ENCODE measurements around the gene CARD8.

The CARD8 gene

DNA sequence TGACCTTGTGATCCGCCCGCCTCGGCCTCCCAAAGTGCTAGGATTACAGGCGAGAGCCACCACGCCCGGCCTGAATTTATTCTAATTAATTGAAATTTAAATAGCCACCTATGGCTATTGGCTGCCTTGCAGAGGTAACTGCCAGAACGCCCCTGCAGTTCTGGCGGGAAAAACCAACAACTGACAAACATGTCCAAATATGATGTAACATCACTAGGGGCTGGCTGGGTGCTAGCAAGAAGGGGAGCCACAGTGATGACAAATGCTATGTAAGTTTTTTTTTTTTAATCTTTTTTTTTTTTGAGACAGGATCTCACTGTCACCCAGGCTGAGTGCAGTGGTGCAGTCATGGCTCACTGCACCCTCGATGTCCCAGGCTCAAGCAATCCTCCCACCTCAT lies 72.4 kb downstream of the CARD8 start:
- no peak for TF ChIP-seq CTCF (IDR thresholded peaks at IDR 0.05)
- H3K9me3 ChIP-seq, result peaks cover 0 to 5% (median 0%) of the 10 kb centered on the region in 3 donors
- H3K4me1 ChIP-seq, result no peaks in the 10 kb centered on the region
- H3K27me3 ChIP-seq, result no peaks in the 10 kb centered on the region
- H3K27ac ChIP-seq, result no peak overlapping the region
- intact Hi-C loops (cut with DNase I; ENCODE audit: low total_unique reads), result no loop called here
- H3K4me3 ChIP-seq, result no peak overlapping the region
- H3K36me3 ChIP-seq, result peaks cover 26 to 44% (median 29%) of the 10 kb centered on the region in 3 donors
- DNase-seq, result no peak

- TF ChIP-seq CTCF (IDR thresholded peaks at IDR 0.05), result no peak
- no peaks in the 10 kb centered on the region for H3K27me3 ChIP-seq
- no peaks in the 10 kb centered on the region for H3K4me1 ChIP-seq
- H3K36me3 ChIP-seq, result peaks cover 22 to 35% (median 29%) of the 10 kb centered on the region in 3 donors
- H3K9me3 ChIP-seq, result peaks cover 0 to 5% (median 0%) of the 10 kb centered on the region in 3 donors
- no peak overlapping the region for H3K27ac ChIP-seq
- H3K4me3 ChIP-seq, result no peak overlapping the region
- intact Hi-C loops (cut with DNase I; ENCODE audit: low total_unique reads), result no loop called here
- no peak for DNase-seq
Measured at GRCh38 chr19:48182434-48182833, 73.3 kb downstream of the CARD8 start.

DNA sequence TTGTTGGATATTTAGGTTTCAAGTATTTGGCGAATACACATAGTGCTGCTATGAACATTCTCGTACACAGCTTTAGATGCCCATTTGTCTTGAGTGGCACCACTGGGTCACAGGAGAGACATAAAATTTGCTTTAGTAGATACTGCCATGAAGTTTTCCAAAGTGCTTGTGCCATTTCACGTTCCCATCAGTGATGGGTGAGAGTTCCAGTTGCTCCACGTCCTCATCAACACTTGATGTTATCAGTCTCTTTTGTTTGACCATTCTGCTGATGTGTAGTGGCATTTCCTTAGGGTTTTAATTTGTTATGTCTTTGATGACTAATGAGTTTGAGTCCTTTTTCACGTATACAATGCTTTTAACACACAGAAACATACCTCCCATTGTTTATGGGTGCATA lies 74.2 kb downstream of the CARD8 start:
- TF ChIP-seq CTCF (IDR thresholded peaks at IDR 0.05), result no peak
- H3K36me3 ChIP-seq, result peaks cover 22 to 35% (median 29%) of the 10 kb centered on the region in 3 donors
- H3K4me3 ChIP-seq, result no peak overlapping the region
- H3K27me3 ChIP-seq, result no peaks in the 10 kb centered on the region
- no peak overlapping the region for H3K27ac ChIP-seq
- DNase-seq, result no peak
- H3K4me1 ChIP-seq, result no peaks in the 10 kb centered on the region
- peaks cover 0 to 5% (median 0%) of the 10 kb centered on the region in 3 donors for H3K9me3 ChIP-seq
- intact Hi-C loops (cut with DNase I; ENCODE audit: low total_unique reads), result no loop called here

- Histone ChIP-seq H3K36me3 (peaks cover 20 to 53% (median 34%) of the 10 kb centered on the region in 3 donors), H3K27ac (no peak overlapping the region), H3K9me3 (no peaks in the 10 kb centered on the region), H3K4me3 (no peak overlapping the region), H3K4me1 (peaks cover 0 to 8% (median 5%) of the 10 kb centered on the region in 4 donors), H3K27me3 (no peaks in the 10 kb centered on the region)
- no peak for DNase-seq
- intact Hi-C loops (cut with DNase I; ENCODE audit: low total_unique reads), result loop anchor here (10.0 kb wide), 1 partner anchor 79 kb away; the partner anchor contains the start of gene CARD8
- no peak for TF ChIP-seq CTCF (IDR thresholded peaks at IDR 0.05)
Measured at GRCh38 chr19:48176226-48176625, 79.5 kb downstream of the CARD8 start.

DNA sequence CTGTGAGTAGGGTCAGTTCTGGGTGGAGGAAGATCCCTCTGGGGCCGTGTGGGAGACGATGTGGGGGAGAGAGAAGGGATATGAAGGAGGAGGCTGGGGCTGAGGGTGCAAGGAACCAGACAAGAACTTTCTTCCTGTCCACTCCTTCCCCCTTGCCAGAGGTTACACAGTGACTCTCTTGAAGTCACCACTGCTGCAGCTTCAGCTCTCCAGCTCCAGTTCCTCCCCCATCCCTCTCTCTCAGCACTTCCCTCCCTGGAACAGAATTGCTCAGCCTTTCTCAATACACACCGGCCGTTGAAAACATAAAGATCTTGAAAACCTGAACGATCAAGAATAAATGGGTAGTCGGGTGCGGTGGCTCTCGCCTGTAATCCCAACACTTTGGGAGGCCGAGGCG lies 80.1 kb downstream of the CARD8 start:
- no peak for TF ChIP-seq CTCF (IDR thresholded peaks at IDR 0.05)
- Histone ChIP-seq H3K36me3 (peaks cover 16 to 53% (median 34%) of the 10 kb centered on the region in 3 donors), H3K27ac (no peak overlapping the region), H3K4me1 (peaks cover 0 to 13% (median 9%) of the 10 kb centered on the region in 4 donors), H3K27me3 (no peaks in the 10 kb centered on the region), H3K4me3 (no peak overlapping the region), H3K9me3 (no peaks in the 10 kb centered on the region)
- intact Hi-C loops (cut with DNase I; ENCODE audit: low total_unique reads), result loop anchor here (10.0 kb wide), 1 partner anchor 79 kb away; the partner anchor contains the start of gene CARD8
- DNase-seq, result no peak

Data from tibial artery (tissue), 4 donors.